Muscle of leg (tissue), 11 donors: Measurements from ENCODE around the gene THSD4. TPM values are rescaled to one million over a fixed set of nuclear protein-coding genes. Genes with fewer than 3 reads are reported as not detected.
"Not testable (repeated sequence)": the region's sequence is repeated elsewhere in the genome, so short reads cannot be mapped to it uniquely, and the experiment has no call there.

ENCODE experiments used
- DNase-seq: peaks from one replicate; pipeline ENCODE4 v3.0.0; 2013
- H3K27ac ChIP-seq: one replicate; pipeline ENCODE4 v1.5.1; 2013; ENCODE audit warnings: mild to moderate bottlenecking, low read length, control low read depth
- H3K27me3 ChIP-seq: one replicate; pipeline ENCODE4 v1.6.1; 2013; ENCODE audit warnings: low read length; ENCODE audit not compliant: control insufficient read depth, insufficient read depth
- H3K36me3 ChIP-seq: one replicate; pipeline ENCODE4 v1.6.1; 2013; ENCODE audit warnings: low read length; ENCODE audit not compliant: control insufficient read depth, insufficient read depth
- H3K4me1 ChIP-seq: one replicate; pipeline ENCODE4 v1.6.1; 2013; ENCODE audit warnings: low read length; ENCODE audit not compliant: control insufficient read depth, insufficient read depth
- H3K4me3 ChIP-seq: one replicate; pipeline ENCODE4 v1.5.1; 2013; ENCODE audit warnings: low read length, control low read depth
- H3K9me3 ChIP-seq: replicated peaks from 2 replicates; pipeline ENCODE4 v1.6.1; 2013; ENCODE audit warnings: low read depth, low read length; ENCODE audit not compliant: control insufficient read depth
- WGBS: methylation state at CpG from one replicate; pipeline ENCODE4 v1.1.5; 2013; ENCODE audit warnings: missing lambda C conversion rate; ENCODE audit not compliant: insufficient coverage; 5-methylcytosine and 5-hydroxymethylcytosine counted together
- polyA plus RNA-seq, 8 donors: library from polyadenylated mRNA; unstranded; fragments of 120-200 nt; gene quantifications; one replicate each; pipeline versions ENCODE4 v1.2.1 to v1.2.3, GENCODE V29; 2013; ENCODE audit warnings: inconsistent platforms in 1 of 8, low replicate concordance in 1 of 8; ENCODE audit not compliant: insufficient read length in 8 of 8, insufficient read depth in 1 of 8
- total RNA-seq: library from RNA; stranded (reverse); fragments of 120-200 nt; gene quantifications from one replicate; pipeline ENCODE4 v1.2.4, GENCODE V29; 2013

The THSD4 gene
- total and polyA plus RNA-seq, 9 donors = 17.6 to 33.8 (median 25.5) TPM

- Histone ChIP-seq H3K4me3 (no peak overlapping the region), H3K9me3 (no peaks in the 10 kb centered on the region), H3K27ac (no peak overlapping the region), H3K4me1 (peaks cover 2% of the 10 kb centered on the region), H3K27me3 (no peaks in the 10 kb centered on the region), H3K36me3 (no peaks in the 10 kb centered on the region)
- no peak for DNase-seq
- 67% methylated on average over 3 of the region's 7 CpGs for WGBS
Measured at GRCh38 chr15:71658036-71658435, 542.8 kb downstream of the THSD4 start.

- Histone ChIP-seq H3K27ac (no peak overlapping the region), H3K4me1 (peaks cover 2% of the 10 kb centered on the region), H3K9me3 (no peaks in the 10 kb centered on the region), H3K27me3 (no peaks in the 10 kb centered on the region), H3K36me3 (no peaks in the 10 kb centered on the region), H3K4me3 (no peak overlapping the region)
- WGBS = 86% methylated on average over 2 of the region's 2 CpGs
- no peak for DNase-seq
Measured at GRCh38 chr15:71658827-71659729, 543.8 kb downstream of the THSD4 start.

GRCh38 chr15:71659730-71660067 lies 544.4 kb downstream of the THSD4 start:
- DNase-seq = no peak
- 74% methylated on average over 4 of the region's 4 CpGs for WGBS
- Histone ChIP-seq H3K36me3 (no peaks in the 10 kb centered on the region), H3K27me3 (no peaks in the 10 kb centered on the region), H3K9me3 (no peaks in the 10 kb centered on the region), H3K4me3 (no peak overlapping the region), H3K27ac (no peak overlapping the region), H3K4me1 (peaks cover under 1% of the 10 kb centered on the region)

- DNase-seq = no peak
- no peaks in the 10 kb centered on the region for H3K4me1 ChIP-seq
- 0% methylated on average over 1 of the region's 15 CpGs for WGBS
Measured at GRCh38 chr15:71660501-71660900, 545.2 kb downstream of the THSD4 start.

GRCh38 chr15:71662306-71662705 lies 547.0 kb downstream of the THSD4 start:
- no peak for DNase-seq
- no peaks in the 10 kb centered on the region for H3K4me1 ChIP-seq
- H3K27ac ChIP-seq = peak overlapping the region; percentile 33
- H3K4me3 ChIP-seq = no peak overlapping the region
- no CpG with 5 or more reads among the region's 1 CpG for WGBS
- no peaks in the 10 kb centered on the region for H3K36me3 ChIP-seq
- H3K9me3 ChIP-seq = peaks cover 4% of the 10 kb centered on the region
- H3K27me3 ChIP-seq = no peaks in the 10 kb centered on the region

More at GRCh38 chr15:71660501-71660900, 545.2 kb downstream of the THSD4 start:
- no peak overlapping the region for H3K27ac ChIP-seq
- no peaks in the 10 kb centered on the region for H3K36me3 ChIP-seq
- no peaks in the 10 kb centered on the region for H3K27me3 ChIP-seq
- peaks cover under 1% of the 10 kb centered on the region for H3K9me3 ChIP-seq
- no peak overlapping the region for H3K4me3 ChIP-seq

- Histone ChIP-seq H3K4me1 (no peaks in the 10 kb centered on the region), H3K4me3 (no peak overlapping the region), H3K36me3 (no peaks in the 10 kb centered on the region), H3K27me3 (no peaks in the 10 kb centered on the region), H3K9me3 (peaks cover 4% of the 10 kb centered on the region), H3K27ac (no peak overlapping the region)
- no peak for DNase-seq
- WGBS = no CpG with 5 or more reads among the region's 1 CpG
Measured at GRCh38 chr15:71664622-71665021, 549.4 kb downstream of the THSD4 start.

- Histone ChIP-seq H3K36me3 (no peaks in the 10 kb centered on the region), H3K9me3 (peaks cover 4% of the 10 kb centered on the region), H3K27me3 (no peaks in the 10 kb centered on the region), H3K4me3 (no peak overlapping the region), H3K27ac (no peak overlapping the region), H3K4me1 (no peaks in the 10 kb centered on the region)
- DNase-seq = no peak
Measured at GRCh38 chr15:71666763-71667620, 551.7 kb downstream of the THSD4 start.

GRCh38 chr15:71669688-71670087 lies 554.4 kb downstream of the THSD4 start:
- Histone ChIP-seq H3K4me3 (no peak overlapping the region), H3K27me3 (no peaks in the 10 kb centered on the region), H3K9me3 (peaks cover 4% of the 10 kb centered on the region), H3K4me1 (no peaks in the 10 kb centered on the region), H3K36me3 (no peaks in the 10 kb centered on the region), H3K27ac (no peak overlapping the region)
- DNase-seq = no peak
- no CpG with 5 or more reads among the region's 4 CpGs for WGBS

GRCh38 chr15:71670222-71670621 lies 555.0 kb downstream of the THSD4 start:
- not testable (repeated sequence) for DNase-seq, H3K4me1 ChIP-seq, H3K36me3 ChIP-seq, H3K9me3 ChIP-seq, H3K4me3 ChIP-seq, H3K27ac ChIP-seq, H3K27me3 ChIP-seq
- no CpG with 5 or more reads among the region's 3 CpGs for WGBS

- Histone ChIP-seq H3K36me3 (no peaks in the 10 kb centered on the region), H3K4me1 (peaks cover 15% of the 10 kb centered on the region), H3K9me3 (no peaks in the 10 kb centered on the region), H3K4me3 (no peak overlapping the region), H3K27ac (no peak overlapping the region), H3K27me3 (no peaks in the 10 kb centered on the region)
- WGBS = 91% methylated on average over 2 of the region's 2 CpGs
- no peak for DNase-seq
Measured at GRCh38 chr15:71674354-71674753, 559.1 kb downstream of the THSD4 start.
